Sigmoid colon (tissue), 4 donors: Measurements from ENCODE around the gene CTPS2.

Experiments used
- POLR2A ChIP-seq, 2 donors: fragments of 450-650 bp; IDR thresholded peaks; one replicate each; pipeline ENCODE4 v1.6.1; 2016; ENCODE audit warnings: antibody characterized with exemption in 2 of 2, mild to moderate bottlenecking in 2 of 2, moderate library complexity in 2 of 2
- POLR2AphosphoS5 ChIP-seq, 4 donors: sonication (generic); formaldehyde crosslinking; IDR thresholded peaks; one replicate each; pipeline ENCODE4 v1.6.1; 2017; ENCODE audit warnings: antibody characterized with exemption in 4 of 4
- TF ChIP-seq, protein P1 (sequence below), 4 experiments: fragments of 450-650 bp in 3 of 4; fragments of 200-600 bp in 1 of 4; IDR thresholded peaks; one replicate each; pipeline ENCODE4 v1.5.1; 2016 to 2019; ENCODE audit warnings: antibody characterized with exemption in 4 of 4, mild to moderate bottlenecking in 3 of 4, moderate library complexity in 2 of 4

DNA sequence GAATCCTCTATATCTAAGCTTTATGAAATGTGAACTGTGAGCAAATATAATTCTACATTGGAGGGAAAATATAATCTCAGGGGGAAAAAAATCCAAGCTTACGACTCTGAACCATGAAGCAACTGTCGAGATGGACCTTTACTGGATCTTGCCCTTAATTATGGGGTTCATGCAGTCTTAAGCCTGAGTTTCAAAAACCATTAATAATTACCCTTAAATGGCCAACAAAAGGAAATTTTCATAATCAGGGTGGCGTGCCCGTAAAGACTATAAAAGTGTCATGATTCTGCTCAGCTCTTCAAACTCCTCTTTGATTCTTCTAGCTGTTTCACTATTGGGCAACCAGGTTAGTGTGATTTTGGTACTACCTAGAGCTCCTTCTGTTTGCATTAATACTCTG lies 62.6 kb downstream of the CTPS2 start, which contains the start of gene S100G:
- TF ChIP-seq, protein P1, sequence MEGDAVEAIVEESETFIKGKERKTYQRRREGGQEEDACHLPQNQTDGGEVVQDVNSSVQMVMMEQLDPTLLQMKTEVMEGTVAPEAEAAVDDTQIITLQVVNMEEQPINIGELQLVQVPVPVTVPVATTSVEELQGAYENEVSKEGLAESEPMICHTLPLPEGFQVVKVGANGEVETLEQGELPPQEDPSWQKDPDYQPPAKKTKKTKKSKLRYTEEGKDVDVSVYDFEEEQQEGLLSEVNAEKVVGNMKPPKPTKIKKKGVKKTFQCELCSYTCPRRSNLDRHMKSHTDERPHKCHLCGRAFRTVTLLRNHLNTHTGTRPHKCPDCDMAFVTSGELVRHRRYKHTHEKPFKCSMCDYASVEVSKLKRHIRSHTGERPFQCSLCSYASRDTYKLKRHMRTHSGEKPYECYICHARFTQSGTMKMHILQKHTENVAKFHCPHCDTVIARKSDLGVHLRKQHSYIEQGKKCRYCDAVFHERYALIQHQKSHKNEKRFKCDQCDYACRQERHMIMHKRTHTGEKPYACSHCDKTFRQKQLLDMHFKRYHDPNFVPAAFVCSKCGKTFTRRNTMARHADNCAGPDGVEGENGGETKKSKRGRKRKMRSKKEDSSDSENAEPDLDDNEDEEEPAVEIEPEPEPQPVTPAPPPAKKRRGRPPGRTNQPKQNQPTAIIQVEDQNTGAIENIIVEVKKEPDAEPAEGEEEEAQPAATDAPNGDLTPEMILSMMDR (IDR thresholded peaks at IDR 0.05) = no peak
- TF ChIP-seq POLR2A (IDR thresholded peaks at IDR 0.05) (no peak), POLR2AphosphoS5 (IDR thresholded peaks at IDR 0.05) (no peak)
